ENCODE data around the gene AUNIP.

The AUNIP gene, protein sequence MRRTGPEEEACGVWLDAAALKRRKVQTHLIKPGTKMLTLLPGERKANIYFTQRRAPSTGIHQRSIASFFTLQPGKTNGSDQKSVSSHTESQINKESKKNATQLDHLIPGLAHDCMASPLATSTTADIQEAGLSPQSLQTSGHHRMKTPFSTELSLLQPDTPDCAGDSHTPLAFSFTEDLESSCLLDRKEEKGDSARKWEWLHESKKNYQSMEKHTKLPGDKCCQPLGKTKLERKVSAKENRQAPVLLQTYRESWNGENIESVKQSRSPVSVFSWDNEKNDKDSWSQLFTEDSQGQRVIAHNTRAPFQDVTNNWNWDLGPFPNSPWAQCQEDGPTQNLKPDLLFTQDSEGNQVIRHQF

DNA sequence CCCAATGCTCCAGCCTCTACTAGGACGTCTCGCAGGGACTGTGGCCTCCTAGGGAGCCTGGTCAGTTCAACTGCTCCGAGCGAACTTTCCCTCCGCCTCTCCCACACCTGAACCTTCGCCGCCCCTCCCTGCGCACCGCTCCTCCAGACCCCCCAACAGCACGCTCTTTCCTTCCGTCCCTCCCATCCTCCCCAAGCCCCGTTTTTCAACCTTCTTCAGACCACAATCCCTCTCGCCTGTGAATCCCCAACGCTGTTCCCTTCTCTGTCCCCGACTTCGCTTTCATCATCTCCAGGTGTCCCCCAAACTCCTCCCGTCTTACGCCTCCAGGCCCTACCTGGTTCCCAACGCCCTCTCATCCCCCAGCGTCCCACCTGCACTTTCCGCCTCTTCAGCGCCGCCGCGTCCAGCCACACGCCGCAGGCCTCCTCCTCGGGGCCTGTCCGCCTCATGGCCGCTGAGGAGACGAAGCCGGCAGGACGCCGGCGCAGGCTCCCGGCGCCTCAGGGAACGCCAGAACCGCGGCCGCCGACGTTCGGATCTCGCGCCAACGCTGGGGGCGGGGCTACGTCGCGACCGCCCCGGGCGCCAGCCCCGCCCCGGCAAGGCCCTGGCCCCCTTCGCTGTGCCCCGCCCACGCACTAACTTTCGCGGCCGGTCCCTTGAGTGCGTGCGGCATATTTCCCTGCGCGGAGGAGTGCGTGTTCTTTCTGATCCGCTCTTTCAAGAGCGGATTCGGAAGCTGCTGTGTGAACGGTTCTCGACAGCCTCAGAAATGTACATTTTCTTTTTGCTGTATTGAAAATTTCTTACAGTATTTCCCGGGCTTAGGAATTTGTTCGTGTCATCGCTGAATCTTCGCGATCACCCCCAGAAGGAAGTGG lies at the start of gene AUNIP:
TSS of gene AUNIP (minus strand) at position 552 of the 884 bp plus-strand sequence. CDS start at position 452, 100 bp downstream.
- TF ChIP-seq, protein P1, sequence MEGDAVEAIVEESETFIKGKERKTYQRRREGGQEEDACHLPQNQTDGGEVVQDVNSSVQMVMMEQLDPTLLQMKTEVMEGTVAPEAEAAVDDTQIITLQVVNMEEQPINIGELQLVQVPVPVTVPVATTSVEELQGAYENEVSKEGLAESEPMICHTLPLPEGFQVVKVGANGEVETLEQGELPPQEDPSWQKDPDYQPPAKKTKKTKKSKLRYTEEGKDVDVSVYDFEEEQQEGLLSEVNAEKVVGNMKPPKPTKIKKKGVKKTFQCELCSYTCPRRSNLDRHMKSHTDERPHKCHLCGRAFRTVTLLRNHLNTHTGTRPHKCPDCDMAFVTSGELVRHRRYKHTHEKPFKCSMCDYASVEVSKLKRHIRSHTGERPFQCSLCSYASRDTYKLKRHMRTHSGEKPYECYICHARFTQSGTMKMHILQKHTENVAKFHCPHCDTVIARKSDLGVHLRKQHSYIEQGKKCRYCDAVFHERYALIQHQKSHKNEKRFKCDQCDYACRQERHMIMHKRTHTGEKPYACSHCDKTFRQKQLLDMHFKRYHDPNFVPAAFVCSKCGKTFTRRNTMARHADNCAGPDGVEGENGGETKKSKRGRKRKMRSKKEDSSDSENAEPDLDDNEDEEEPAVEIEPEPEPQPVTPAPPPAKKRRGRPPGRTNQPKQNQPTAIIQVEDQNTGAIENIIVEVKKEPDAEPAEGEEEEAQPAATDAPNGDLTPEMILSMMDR (conservative IDR thresholded peaks at IDR 0.05): no peak
- H3K27ac ChIP-seq: peak within 1 kb of the TSS; percentile 75

DNA sequence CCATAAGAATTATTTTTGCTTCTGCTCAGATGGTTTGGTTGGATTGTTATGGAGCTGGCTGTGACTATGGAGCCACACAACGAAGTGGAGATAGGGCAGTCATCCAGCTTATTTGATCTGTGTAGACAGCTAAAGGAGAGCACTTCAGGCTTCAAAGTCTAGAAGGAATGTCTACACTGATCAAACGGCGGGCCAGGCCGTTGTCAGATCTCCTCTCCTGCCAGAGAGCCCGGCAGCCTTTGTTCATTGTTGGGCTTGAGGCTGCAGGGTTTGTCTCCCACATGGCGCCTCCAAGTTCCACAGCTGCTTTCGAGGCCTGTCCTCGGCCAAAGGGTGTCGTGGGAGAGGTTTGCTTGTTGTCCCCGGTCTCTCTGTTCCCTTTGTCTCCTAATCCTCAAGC lies 49.8 kb upstream of the AUNIP start:
- TF ChIP-seq, protein P1 (conservative IDR thresholded peaks at IDR 0.05): no peak
- H3K27ac ChIP-seq: no peak overlapping the region

DNA sequence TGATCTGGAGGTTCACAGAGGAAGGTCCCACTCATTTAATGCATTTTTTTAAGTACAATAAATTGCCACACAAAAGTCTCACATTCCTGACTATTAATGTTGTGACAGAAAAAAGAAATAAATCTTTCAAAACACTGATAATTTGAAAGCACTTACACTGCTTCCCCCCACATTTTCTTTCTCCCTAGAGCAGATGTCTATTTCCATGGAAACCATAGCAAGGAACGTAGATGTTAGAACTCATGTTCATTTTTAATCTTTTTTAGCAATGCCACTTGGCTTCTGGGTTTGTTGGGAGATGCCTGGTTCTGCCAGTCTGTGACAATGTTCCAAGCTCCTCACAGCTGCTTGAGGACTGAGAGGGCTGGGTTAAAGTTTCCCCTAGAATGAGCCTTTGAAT lies 48.9 kb upstream of the AUNIP start:
- H3K27ac ChIP-seq: no peak overlapping the region
- TF ChIP-seq, protein P1 (conservative IDR thresholded peaks at IDR 0.05): no peak

DNA sequence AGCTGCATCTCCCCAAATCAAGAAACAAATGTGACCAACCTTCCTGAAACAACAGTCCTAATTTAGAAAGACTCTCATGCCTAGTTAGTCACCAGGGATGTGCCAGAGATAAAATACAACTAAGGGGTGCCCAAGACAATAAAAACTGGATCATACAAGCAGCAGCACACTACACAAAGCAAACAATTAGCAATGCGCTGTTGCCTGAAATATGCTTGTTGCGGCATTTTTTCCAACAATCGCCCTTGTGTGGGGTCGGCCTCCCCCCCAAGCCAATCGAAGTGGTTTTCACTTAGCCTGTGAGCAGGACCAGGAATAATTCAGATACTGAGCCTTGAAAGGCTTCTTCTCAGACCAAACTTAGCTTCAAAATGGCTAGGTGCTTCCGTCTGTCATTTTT lies 48.3 kb upstream of the AUNIP start:
- TF ChIP-seq, protein P1 (conservative IDR thresholded peaks at IDR 0.05): no peak
- no peak overlapping the region for H3K27ac ChIP-seq

DNA sequence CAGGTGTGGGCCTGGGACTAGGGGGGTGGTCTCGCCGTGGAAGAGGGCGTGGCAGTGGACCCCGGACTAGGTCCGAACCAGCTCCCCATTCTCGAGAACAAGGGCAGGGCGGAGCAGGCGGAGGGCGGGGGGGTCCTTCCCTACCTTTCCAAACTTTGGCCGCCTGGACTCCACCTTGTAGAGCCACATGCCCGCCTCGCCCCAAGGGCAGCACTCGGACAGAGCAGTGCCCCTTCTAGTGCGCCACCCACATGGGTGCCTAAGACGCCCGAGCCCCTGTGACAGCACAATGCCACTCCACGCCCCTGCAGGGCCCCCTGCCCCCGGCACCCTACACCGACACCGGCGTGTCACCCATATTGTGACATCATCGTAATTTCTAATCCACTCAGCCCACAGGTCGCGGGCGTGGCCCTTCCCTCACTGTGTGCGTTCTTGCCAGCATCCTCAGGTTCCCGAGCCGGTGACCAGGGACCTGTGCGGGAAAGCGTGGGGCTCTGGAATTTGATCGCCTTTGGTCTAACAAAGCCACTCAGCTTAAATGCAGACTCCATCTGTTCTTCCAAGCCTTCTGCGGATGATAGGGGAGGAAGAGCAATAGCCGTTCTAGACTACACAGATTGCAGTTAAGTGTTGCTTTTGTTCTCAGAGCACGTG lies 47.5 kb upstream of the AUNIP start:
- H3K27ac ChIP-seq: peak overlapping the region; percentile 77
- TF ChIP-seq, protein P1 (conservative IDR thresholded peaks at IDR 0.05): no peak

DNA sequence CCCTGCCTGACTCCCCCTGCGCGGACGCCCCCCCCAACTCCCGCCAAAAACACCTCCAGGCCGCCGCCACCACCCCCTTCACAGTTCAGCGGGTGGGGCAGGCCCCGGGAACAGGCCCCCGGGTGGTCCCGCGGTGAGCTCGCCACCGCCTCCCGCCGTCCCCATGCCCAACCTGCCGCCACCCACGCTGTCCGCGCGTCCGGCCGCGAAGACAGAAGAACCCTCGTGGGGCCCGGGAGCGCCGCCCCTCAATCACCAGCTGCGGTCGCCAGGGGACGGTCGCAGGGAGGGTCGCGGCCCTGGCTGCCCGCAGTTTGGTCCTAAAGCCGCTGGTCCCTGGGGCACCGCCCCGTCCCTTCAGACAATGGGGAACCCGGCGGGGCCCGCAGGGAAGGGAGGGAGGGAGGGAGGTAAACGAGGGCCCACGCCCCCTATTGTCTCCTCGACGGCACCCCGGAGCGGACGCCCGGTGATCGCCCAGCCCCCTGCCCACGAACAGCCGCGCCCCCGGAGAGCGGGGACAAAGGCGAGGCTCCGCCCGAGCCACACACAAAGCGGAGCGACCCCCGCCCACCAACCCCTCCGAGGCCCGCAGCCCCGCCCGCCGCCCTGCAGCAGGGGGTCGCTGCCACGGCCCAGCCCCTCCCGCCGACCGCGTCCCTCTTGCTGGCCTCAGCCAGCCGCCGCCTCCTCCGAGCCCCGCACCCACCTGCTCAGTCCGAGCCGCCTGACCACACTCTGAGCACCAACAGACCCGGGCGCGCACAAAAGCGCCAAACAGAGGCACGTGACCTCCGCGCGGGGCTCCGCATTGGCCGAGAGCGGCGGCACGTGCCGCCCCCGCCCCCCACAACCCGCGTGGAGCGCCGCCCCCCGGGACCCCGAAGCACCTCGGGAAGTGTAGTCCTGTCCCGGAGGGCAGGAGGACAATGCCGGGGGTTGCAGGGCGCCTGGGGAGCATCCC lies 46.7 kb upstream of the AUNIP start, which contains the start of gene STMN1:
TSS of gene STMN1 (minus strand) at position 740 of the 964 bp plus-strand sequence. CDS start 1,743 bp downstream, outside the sequence.
- TF ChIP-seq, protein P1 (conservative IDR thresholded peaks at IDR 0.05): no peak; the same call in 1 of the 2 replicates
- H3K27ac ChIP-seq: peak within 1 kb of the TSS; percentile 77
